GM19351 (cell line): ENCODE data around the gene SPEG.
A peak's percentile ranks its signal among the peaks of the same experiment; 100 is the strongest.

Source experiments
- ATAC-seq: cut with Tn5 transposase; IDR thresholded peaks from one replicate; pipeline ENCODE4 v1.9.1; 2021; ENCODE audit warnings: mild to moderate bottlenecking, moderate library complexity; ENCODE audit not compliant: unreplicated experiment

SPEG gene

DNA sequence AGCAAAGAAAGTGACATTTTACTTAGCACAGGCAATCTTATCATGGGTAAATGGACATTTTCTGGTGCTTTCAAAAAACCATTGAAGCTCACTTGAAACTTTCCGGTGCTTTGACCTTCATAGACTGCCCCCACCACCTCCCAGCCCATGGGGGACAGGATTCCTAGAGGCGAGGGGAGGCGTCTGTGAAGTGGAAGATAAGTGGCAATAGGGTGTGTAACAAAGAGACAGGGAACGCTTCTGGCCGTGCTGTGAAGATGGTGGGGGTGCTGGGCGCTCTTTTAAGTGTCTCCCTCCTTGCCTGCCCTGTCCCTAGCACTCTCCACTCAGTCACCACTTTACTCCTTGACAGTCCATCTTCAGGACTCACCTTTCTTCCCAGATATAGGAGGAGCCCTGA, 40.6 kb downstream of the SPEG start:
- no peak for ATAC-seq

DNA sequence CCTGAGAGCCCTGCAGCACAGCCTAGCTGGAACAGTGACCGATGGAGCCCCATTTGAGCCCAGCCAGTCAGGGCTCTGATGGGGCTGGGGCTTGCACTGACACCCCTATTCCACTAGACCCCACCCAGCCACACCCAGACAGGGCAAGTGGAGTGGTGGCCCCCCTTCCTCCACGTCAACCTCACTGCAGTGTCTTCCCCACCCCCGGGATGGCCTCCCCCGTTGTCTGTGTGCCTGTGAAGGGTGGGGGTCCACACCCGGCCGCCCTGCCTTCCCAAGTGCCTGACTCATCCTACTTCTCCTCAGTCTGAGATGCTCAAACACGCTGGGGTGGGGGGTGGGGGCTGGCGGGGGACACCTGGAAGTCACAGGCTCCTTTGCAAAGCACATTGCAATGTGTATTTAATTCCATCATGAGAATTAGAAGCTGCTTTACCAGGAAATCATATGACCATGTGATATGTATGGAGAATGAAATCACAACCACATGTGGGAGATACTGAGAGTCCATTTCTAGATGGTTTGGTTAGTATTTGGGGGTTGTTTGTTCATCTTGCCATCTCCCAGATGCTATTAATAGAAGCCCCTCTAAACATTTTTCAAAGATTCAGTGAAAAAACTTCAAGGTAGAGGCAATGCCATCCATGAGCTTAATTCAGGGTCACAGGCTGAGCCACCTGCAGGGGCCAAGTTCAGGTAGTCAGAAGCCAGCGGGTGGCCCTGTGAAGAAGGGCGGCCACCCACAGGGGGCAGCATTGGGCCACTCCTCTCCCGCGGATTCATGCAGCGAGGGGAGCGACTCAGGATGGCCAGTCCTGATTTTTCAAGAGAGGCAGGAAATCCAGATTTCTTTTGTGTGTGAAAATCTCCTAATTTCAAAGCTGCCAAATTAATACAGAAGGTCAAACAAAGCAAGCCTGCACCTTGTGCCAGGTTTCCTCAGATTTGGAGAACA, 41.3 kb downstream of the SPEG start:
- peak; percentile 74 for ATAC-seq

DNA sequence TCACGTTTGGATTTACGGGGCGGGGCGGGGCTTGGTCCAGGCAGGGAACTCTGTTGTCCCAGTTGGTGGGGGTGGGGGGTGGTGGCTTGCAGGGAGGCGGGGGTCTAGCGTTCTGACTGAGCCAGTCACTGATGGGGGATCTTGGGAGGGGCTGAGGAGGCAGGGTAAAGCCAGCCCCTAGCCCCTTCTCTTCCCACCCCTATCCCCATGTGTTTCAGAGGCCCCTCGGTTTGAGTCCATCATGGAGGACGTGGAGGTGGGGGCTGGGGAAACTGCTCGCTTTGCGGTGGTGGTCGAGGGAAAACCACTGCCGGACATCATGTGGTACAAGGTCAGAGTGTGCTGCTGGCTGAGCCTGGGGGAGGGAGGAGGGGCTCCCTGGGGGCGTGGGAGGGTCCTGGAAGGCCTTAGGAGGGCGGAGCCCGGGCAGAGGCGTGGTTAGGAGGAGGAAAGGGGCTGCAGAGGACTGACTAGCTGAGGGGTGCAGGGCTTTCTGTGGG, 42.1 kb downstream of the SPEG start:
- ATAC-seq, result no peak

DNA sequence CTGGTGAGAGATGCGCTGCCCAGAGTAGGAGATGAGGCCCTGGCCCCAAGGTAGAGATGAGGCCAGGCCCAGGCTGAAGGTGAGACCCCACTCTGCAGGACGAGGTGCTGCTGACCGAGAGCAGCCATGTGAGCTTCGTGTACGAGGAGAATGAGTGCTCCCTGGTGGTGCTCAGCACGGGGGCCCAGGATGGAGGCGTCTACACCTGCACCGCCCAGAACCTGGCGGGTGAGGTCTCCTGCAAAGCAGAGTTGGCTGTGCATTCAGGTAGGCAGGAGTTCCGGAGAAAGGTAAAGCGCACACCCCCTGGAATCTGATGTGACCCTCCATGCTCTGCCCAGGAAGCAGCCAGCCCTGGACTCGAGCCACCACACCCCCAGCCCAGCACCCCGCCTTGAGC, 42.5 kb downstream of the SPEG start:
- ATAC-seq, result no peak

DNA sequence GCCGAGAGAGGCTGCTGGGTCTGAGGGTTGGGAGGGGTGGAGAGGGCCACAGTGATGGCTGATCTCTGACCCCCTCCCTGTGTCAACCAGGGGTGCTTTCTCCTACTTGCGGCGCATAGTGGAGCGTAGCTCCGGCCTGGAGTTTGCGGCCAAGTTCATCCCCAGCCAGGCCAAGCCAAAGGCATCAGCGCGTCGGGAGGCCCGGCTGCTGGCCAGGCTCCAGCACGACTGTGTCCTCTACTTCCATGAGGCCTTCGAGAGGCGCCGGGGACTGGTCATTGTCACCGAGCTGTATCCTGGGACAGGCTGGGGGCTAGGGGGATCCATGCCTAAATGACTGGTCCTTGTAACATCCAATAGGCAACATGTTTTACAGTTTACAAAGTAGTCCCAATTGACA, 43.2 kb downstream of the SPEG start:
- no peak for ATAC-seq

DNA sequence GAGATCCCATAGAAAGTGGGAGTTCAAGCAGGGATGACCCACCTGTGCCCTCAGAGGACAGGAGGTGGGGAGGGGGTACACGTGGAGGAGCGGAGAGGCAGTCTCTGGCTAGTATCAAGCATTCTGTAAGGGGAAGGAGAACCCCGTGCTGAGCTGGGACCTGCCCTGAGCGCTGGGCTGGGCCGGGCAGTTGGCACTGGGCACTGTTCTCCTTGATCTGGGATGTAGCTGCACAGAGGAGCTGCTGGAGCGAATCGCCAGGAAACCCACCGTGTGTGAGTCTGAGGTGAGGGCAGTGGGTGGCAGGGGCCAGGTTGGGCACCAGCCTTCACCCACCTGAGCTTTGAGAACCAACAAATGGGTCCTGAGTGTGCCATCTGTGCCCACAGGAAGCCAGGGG, 44.3 kb downstream of the SPEG start:
- ATAC-seq, result no peak

DNA sequence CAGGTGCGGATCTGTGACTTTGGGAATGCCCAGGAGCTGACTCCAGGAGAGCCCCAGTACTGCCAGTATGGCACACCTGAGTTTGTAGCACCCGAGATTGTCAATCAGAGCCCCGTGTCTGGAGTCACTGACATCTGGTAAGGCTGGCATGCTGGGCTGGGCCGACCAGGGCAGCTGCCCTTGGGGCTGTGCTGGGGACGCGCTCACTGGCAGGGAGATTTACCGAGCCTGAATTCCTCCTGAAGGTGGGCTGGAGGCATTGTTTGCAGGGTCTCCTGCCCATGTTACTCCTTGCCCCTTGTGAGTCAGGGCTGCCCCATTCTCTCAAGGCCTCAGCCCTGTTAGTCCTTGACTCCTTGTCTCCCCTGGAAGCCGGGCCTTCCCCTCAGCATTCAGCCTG, 45.4 kb downstream of the SPEG start:
- no peak for ATAC-seq

DNA sequence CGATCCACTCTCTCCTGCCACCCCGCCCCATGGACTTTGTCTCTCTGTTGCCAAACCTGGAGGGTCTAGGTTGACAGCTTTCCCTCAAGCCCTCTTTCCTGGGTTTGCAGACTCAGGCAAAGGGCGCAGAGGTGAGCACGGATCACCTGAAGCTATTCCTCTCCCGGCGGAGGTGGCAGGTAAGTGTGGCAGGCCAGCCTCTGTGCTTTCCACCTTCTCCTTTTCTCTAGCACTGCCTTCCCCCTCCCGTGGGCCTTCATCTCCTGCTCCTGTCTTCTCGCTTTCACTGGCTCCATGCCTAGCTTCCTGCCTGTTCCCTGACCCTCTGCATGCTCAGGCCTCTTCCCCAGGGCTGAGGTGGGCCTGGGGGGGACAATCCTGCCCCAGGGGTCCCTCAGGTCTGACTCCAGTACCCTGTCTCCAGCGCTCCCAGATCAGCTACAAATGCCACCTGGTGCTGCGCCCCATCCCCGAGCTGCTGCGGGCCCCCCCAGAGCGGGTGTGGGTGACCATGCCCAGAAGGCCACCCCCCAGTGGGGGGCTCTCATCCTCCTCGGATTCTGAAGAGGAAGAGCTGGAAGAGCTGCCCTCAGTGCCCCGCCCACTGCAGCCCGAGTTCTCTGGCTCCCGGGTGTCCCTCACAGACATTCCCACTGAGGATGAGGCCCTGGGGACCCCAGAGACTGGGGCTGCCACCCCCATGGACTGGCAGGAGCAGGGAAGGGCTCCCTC, 48.2 kb downstream of the SPEG start:
- ATAC-seq, result no peak

DNA sequence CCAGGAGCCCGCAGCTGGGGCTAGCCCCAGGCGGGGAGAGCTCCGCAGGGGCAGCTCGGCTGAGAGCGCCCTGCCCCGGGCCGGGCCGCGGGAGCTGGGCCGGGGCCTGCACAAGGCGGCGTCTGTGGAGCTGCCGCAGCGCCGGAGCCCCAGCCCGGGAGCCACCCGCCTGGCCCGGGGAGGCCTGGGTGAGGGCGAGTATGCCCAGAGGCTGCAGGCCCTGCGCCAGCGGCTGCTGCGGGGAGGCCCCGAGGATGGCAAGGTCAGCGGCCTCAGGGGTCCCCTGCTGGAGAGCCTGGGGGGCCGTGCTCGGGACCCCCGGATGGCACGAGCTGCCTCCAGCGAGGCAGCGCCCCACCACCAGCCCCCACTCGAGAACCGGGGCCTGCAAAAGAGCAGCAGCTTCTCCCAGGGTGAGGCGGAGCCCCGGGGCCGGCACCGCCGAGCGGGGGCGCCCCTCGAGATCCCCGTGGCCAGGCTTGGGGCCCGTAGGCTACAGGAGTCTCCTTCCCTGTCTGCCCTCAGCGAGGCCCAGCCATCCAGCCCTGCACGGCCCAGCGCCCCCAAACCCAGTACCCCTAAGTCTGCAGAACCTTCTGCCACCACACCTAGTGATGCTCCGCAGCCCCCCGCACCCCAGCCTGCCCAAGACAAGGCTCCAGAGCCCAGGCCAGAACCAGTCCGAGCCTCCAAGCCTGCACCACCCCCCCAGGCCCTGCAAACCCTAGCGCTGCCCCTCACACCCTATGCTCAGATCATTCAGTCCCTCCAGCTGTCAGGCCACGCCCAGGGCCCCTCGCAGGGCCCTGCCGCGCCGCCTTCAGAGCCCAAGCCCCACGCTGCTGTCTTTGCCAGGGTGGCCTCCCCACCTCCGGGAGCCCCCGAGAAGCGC, 49.1 kb downstream of the SPEG start:
- ATAC-seq, result no peak

DNA sequence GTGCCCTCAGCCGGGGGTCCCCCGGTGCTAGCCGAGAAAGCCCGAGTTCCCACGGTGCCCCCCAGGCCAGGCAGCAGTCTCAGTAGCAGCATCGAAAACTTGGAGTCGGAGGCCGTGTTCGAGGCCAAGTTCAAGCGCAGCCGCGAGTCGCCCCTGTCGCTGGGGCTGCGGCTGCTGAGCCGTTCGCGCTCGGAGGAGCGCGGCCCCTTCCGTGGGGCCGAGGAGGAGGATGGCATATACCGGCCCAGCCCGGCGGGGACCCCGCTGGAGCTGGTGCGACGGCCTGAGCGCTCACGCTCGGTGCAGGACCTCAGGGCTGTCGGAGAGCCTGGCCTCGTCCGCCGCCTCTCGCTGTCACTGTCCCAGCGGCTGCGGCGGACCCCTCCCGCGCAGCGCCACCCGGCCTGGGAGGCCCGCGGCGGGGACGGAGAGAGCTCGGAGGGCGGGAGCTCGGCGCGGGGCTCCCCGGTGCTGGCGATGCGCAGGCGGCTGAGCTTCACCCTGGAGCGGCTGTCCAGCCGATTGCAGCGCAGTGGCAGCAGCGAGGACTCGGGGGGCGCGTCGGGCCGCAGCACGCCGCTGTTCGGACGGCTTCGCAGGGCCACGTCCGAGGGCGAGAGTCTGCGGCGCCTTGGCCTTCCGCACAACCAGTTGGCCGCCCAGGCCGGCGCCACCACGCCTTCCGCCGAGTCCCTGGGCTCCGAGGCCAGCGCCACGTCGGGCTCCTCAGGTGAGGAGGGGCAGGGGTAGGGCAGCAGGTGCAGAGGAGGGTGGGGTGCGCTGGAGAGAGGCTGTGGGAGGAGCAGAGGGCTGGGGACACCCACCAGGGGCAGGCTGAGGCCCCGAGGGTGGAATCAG, 49.9 kb downstream of the SPEG start:
- ATAC-seq, result no peak

DNA sequence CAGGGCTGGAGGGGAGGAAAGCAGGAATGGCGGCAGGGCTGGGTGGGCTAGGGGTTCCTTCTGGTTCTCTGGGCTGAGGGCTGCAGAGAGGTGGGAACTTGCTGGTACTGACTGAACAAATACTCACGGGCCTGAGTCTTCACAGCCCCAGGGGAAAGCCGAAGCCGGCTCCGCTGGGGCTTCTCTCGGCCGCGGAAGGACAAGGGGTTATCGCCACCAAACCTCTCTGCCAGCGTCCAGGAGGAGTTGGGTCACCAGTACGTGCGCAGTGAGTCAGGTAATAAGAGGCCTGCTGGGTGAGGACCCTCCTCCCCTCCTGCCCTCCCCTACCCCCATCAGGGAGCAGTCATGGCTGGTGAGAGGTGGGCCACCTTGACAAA, 50.5 kb downstream of the SPEG start:
- no peak for ATAC-seq

DNA sequence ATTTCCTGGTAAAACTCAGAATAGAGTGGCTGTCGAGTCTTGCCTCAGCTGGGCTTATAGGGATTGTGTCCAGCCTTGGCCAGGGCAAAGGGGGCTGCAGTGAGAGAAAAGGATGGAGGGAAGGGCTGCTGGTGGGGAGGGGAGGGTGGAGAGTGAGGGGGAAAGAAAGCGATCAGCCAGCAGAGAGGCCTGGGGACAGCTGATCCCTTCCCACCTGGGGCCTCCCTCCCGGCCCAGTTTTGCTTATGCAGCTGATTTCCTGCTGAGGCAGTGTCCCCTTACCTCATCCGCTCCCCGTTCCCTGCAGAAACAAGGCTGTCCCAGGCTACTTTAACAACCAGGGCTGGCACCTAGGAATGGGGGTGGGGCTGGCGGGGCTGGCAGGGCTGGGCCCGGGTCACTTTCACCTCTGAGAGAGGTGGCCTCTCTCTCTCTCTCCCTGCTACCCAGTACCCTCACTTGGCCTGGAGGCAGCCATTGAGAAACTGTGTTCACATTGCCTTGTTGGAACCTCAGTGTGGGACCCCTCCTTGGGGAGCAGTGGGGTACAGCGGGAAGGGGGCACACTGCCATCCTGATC, 51.8 kb downstream of the SPEG start:
- ATAC-seq, result no peak

DNA sequence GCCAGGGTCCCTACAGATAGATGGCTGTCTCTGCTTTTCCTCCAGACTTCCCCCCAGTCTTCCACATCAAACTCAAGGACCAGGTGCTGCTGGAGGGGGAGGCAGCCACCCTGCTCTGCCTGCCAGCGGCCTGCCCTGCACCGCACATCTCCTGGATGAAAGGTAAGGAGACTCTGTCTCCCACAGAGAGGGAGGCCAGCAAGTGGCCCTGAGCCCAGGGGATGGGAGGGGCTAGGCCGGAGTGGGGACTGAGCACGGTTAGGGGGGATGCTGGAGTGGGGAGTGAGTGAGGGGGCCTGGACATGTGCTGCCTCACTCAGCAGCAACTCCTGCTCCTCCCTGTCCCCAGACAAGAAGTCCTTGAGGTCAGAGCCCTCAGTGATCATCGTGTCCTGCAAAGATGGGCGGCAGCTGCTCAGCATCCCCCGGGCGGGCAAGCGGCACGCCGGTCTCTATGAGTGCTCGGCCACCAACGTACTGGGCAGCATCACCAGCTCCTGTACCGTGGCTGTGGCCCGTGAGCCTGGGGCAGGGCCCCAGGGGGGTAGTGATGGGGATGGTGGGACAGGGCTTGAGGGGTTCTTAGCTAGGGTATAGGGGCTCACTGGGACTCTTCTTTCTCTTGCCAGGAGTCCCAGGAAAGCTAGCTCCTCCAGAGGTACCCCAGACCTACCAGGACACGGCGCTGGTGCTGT, 53.7 kb downstream of the SPEG start:
- no peak for ATAC-seq

DNA sequence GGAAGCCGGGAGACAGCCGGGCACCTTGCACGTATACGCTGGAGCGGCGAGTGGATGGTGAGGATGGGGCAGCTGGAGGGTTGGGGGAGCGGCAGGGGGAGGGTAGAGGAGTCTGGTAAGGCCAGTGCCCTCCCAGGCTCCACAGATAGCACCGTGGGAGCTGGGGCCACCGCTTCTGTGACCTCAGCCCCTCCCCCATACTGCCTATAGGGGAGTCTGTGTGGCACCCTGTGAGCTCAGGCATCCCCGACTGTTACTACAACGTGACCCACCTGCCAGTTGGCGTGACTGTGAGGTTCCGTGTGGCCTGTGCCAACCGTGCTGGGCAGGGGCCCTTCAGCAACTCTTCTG, 54.2 kb downstream of the SPEG start:
- no peak for ATAC-seq

DNA sequence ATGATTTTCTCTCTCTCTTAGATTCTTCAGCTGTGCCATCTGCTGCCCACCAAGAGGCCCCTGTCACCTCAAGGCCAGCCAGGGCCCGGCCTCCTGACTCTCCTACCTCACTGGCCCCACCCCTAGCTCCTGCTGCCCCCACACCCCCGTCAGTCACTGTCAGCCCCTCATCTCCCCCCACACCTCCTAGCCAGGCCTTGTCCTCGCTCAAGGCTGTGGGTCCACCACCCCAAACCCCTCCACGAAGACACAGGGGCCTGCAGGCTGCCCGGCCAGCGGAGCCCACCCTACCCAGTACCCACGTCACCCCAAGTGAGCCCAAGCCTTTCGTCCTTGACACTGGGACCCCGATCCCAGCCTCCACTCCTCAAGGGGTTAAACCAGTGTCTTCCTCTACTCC, 54.7 kb downstream of the SPEG start:
- no peak for ATAC-seq

DNA sequence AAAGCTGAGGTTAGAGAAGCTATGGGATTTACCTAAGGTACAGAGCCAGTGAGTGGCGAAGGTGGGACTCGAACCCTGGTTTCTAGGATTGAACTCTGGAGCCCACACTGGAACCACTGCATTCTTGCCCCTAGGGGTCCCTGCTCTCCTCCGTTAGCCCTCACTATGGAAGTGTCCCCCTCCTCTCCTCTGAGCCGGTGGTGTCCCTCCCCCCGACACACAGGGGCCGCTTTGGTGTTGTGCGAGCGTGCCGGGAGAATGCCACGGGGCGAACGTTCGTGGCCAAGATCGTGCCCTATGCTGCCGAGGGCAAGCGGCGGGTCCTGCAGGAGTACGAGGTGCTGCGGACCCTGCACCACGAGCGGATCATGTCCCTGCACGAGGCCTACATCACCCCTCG, 55.5 kb downstream of the SPEG start:
- ATAC-seq, result no peak

DNA sequence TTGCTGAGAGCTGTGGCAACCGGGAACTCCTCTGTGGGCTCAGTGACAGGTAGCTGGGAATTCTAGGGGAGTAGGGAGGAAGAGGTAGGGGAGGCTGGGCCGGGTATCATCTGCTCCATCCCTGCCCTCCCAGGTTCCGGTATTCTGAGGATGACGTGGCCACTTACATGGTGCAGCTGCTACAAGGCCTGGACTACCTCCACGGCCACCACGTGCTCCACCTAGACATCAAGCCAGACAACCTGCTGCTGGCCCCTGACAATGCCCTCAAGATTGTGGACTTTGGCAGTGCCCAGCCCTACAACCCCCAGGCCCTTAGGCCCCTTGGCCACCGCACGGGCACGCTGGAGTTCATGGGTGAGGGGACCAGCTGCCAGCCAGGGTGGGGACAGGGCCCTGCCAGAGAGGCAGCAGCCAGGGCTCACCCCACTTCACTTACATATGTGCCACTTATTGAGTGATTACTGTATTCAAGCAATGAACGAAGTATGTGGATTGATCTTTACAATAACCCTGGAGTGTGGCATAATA, 56.0 kb downstream of the SPEG start:
- no peak for ATAC-seq

DNA sequence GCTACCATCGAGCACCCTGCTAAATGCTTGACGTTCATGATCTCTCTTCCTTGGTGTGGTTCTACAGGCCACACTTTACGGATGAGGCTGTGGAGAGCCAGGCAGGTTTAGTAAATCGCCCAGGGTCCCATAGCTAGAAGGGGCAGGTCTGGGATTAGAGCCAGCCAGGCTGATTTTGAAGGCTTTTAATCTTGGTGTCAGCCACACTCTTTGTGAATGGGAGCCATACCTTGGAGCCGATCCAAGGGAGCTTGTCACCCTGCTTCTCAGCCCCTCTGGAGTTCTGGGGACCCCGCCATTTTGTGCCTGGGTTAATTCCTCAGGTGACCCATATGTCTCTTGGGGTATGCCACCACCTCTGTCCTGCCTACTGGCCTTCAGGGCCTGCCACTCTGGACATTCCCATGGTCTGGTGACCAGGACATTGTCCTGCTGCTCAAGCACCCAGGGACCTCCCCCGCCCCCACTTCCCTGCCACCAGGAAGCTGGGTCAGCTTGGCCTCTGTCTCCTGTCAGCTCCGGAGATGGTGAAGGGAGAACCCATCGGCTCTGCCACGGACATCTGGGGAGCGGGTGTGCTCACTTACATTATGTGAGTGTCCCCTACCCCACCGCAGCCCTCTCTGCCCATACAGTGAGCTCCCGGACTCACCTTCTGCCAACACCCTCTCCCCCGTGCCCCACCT, 56.8 kb downstream of the SPEG start:
- no peak for ATAC-seq
